Caco-2 (cell line): ENCODE results near the gene BRS3. TPM values are rescaled to one million over a fixed set of nuclear protein-coding genes. Genes with fewer than 3 reads are reported as not detected.

ENCODE experiments used
- BruUV-seq: library from RNA; stranded (reverse); fragments of 400-500 nt; replicated peaks from 2 replicates; lab custom pipeline; 2021; lab: Mats Ljungman, UMichigan
- CTCF ChIA-PET: fragments of 300-600 bp; sonication (Branson Sonifier 250); formaldehyde crosslinking; loops from one replicate; lab custom pipeline; 2022; ENCODE audit warnings: antibody characterized with exemption; lab: Charles Lee
- POLR2A ChIA-PET: fragments of 300-600 bp; sonication (Branson Sonifier 250); formaldehyde crosslinking; loops from one replicate; lab custom pipeline; 2022; ENCODE audit warnings: antibody characterized with exemption; lab: Charles Lee
- DNase-seq, 2 experiments: peaks; one replicate each; pipeline versions ENCODE4 v3.0.0 to v3.0.0-alpha.2; 2020 to 2022
- H3K27me3 ChIP-seq: replicated peaks from 2 replicates; pipeline ENCODE4 v1.6.0; 2011; ENCODE audit warnings: low read length; ENCODE audit not compliant: control insufficient read depth, insufficient read depth
- H3K36me3 ChIP-seq: 2 replicates; pipeline ENCODE4 v1.5.1; 2011; ENCODE audit warnings: low read length; ENCODE audit not compliant: control insufficient read depth, insufficient read depth
- H3K4me1 ChIP-seq: fragments of 250-450 bp; sonication (Bioruptor Pico); 2 replicates; pipeline ENCODE4 v1.5.1; 2020; ENCODE audit warnings: mild to moderate bottlenecking
- H3K4me3 ChIP-seq: 2 replicates; pipeline ENCODE4 v1.5.1; 2011; ENCODE audit warnings: low read depth, mild to moderate bottlenecking, control low read depth, low read length
- H3K9me3 ChIP-seq: fragments of 250-450 bp; sonication (Bioruptor Pico); 2 replicates; pipeline ENCODE4 v1.5.1; 2020; ENCODE audit warnings: mild to moderate bottlenecking, moderate library complexity
- H3K27ac Mint-ChIP-seq: one replicate; pipeline ENCODE4 v1.8.0; 2022; ENCODE audit warnings: mixed read lengths; ENCODE audit not compliant: unreplicated experiment
- H3K27me3 Mint-ChIP-seq: one replicate; pipeline ENCODE4 v1.8.0; 2022; ENCODE audit warnings: mixed read lengths; ENCODE audit not compliant: insufficient read depth, unreplicated experiment
- H3K36me3 Mint-ChIP-seq: one replicate; pipeline ENCODE4 v1.8.0; 2022; ENCODE audit warnings: mild to moderate bottlenecking, mixed read lengths; ENCODE audit not compliant: insufficient read depth, unreplicated experiment
- H3K4me1 Mint-ChIP-seq: one replicate; pipeline ENCODE4 v1.8.0; 2022; ENCODE audit warnings: low read depth, mixed read lengths; ENCODE audit not compliant: unreplicated experiment
- H3K4me3 Mint-ChIP-seq: one replicate; pipeline ENCODE4 v1.8.0; 2022; ENCODE audit warnings: mild to moderate bottlenecking, moderate library complexity, mixed read lengths; ENCODE audit not compliant: unreplicated experiment
- H3K9me3 Mint-ChIP-seq: one replicate; pipeline ENCODE4 v1.8.0; 2022; ENCODE audit warnings: mixed read lengths; ENCODE audit not compliant: unreplicated experiment
- intact Hi-C: fragments of 100-400 bp; cut with micrococcal nuclease; formaldehyde crosslinking; loops from one replicate; pipeline ENCODE4 v1.10.0; 2022; ENCODE audit not compliant: unreplicated experiment
- total RNA-seq: library from RNA; stranded (reverse); gene quantifications from 2 replicates; pipeline ENCODE4 v1.2.3, GENCODE V29; 2022
- TF ChIP-seq, protein P1 (sequence below), 2 experiments: fragments of 200-600 bp in 1 of 2; IDR thresholded peaks; 1 replicate in 1 of 2; 2 replicates in 1 of 2; pipeline versions ENCODE4 v1.5.1 to v1.8.0; 2011 to 2022; ENCODE audit warnings: antibody characterized with exemption in 1 of 2, control low read depth in 1 of 2, inconsistent platforms in 1 of 2, low read depth in 1 of 2, low read length in 1 of 2, mild to moderate bottlenecking in 1 of 2, moderate library complexity in 1 of 2; ENCODE audit not compliant: insufficient read depth in 1 of 2, severe bottlenecking in 1 of 2, unreplicated experiment in 1 of 2

BRS3 gene
- total RNA-seq, 1 experiment from 2014 or later = not detected

DNA sequence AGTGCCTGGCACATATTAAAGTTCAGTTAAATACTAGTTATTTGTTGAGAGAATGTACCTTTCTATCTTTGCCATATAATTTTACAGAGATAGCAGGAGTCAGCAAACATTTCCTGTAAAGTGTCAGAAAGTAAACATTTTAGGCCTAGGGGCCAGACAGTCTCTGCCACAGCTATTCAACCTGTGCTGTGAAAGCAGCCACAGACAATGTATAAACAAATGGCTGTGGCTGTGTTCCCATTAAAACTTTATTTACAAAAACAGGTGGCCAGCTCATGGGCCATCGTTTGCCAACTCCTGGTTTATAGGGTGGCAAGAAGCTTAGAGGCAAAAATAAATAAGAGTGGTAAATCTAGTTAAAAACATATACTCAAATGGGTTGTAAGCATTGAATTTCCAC lies 34.0 kb upstream of the BRS3 start:
- no peaks in the 10 kb centered on the region for H3K27me3 ChIP-seq
- H3K9me3 ChIP-seq = no peaks in the 10 kb centered on the region
- intact Hi-C loops = no loop called here
- no peaks in the 10 kb centered on the region for H3K4me1 ChIP-seq
- BruUV-seq = no TSS peak
- no peak overlapping the region for H3K4me3 Mint-ChIP-seq
- TF ChIP-seq, protein P1, sequence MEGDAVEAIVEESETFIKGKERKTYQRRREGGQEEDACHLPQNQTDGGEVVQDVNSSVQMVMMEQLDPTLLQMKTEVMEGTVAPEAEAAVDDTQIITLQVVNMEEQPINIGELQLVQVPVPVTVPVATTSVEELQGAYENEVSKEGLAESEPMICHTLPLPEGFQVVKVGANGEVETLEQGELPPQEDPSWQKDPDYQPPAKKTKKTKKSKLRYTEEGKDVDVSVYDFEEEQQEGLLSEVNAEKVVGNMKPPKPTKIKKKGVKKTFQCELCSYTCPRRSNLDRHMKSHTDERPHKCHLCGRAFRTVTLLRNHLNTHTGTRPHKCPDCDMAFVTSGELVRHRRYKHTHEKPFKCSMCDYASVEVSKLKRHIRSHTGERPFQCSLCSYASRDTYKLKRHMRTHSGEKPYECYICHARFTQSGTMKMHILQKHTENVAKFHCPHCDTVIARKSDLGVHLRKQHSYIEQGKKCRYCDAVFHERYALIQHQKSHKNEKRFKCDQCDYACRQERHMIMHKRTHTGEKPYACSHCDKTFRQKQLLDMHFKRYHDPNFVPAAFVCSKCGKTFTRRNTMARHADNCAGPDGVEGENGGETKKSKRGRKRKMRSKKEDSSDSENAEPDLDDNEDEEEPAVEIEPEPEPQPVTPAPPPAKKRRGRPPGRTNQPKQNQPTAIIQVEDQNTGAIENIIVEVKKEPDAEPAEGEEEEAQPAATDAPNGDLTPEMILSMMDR (IDR thresholded peaks at IDR 0.05; ENCODE audit: insufficient read depth in 1 of 2, low read depth in 1 of 2, low read length in 1 of 2, severe bottlenecking in 1 of 2, unreplicated experiment in 1 of 2) = no peak
- DNase-seq = no peak
- no peaks in the 10 kb centered on the region for H3K4me1 Mint-ChIP-seq
- ChIA-PET CTCF (no interaction called here), POLR2A (no interaction called here)
- H3K27me3 Mint-ChIP-seq = no peaks in the 10 kb centered on the region
- H3K9me3 Mint-ChIP-seq = no peaks in the 10 kb centered on the region
- H3K27ac Mint-ChIP-seq = no peak overlapping the region
- no peaks in the 10 kb centered on the region for H3K36me3 Mint-ChIP-seq
- no peaks in the 10 kb centered on the region for H3K36me3 ChIP-seq
- no peak overlapping the region for H3K4me3 ChIP-seq

- TF ChIP-seq, protein P1 (IDR thresholded peaks at IDR 0.05; ENCODE audit: insufficient read depth in 1 of 2, low read depth in 1 of 2, low read length in 1 of 2, severe bottlenecking in 1 of 2, unreplicated experiment in 1 of 2) = no peak
- POLR2A ChIA-PET = no interaction called here
- no peaks in the 10 kb centered on the region for H3K9me3 ChIP-seq
- no peak for DNase-seq
- intact Hi-C loops = no loop called here
- Mint-ChIP-seq H3K27me3 (no peaks in the 10 kb centered on the region), H3K4me1 (no peaks in the 10 kb centered on the region), H3K27ac (no peak overlapping the region), H3K36me3 (no peaks in the 10 kb centered on the region), H3K4me3 (no peak overlapping the region), H3K9me3 (no peaks in the 10 kb centered on the region)
- no peaks in the 10 kb centered on the region for H3K36me3 ChIP-seq
- no TSS peak for BruUV-seq
- H3K4me1 ChIP-seq = no peaks in the 10 kb centered on the region
- no peaks in the 10 kb centered on the region for H3K27me3 ChIP-seq
- no peak overlapping the region for H3K4me3 ChIP-seq
- CTCF ChIA-PET = no interaction called here
Observed at GRCh38 chrX:136456133-136456532, 31.6 kb upstream of the BRS3 start.

- H3K4me3 Mint-ChIP-seq = no peak overlapping the region
- intact Hi-C loops = no loop called here
- ChIA-PET CTCF (no interaction called here), POLR2A (no interaction called here)
- TF ChIP-seq, protein P1 (IDR thresholded peaks at IDR 0.05; ENCODE audit: insufficient read depth in 1 of 2, low read depth in 1 of 2, low read length in 1 of 2, severe bottlenecking in 1 of 2, unreplicated experiment in 1 of 2) = no peak
- no peaks in the 10 kb centered on the region for H3K4me1 Mint-ChIP-seq
- no peak overlapping the region for H3K27ac Mint-ChIP-seq
- Histone ChIP-seq H3K27me3 (no peaks in the 10 kb centered on the region), H3K4me1 (no peaks in the 10 kb centered on the region), H3K9me3 (no peaks in the 10 kb centered on the region), H3K36me3 (no peaks in the 10 kb centered on the region), H3K4me3 (no peak overlapping the region)
- no TSS peak for BruUV-seq
- H3K27me3 Mint-ChIP-seq = no peaks in the 10 kb centered on the region
- no peaks in the 10 kb centered on the region for H3K36me3 Mint-ChIP-seq
- no peak for DNase-seq
- H3K9me3 Mint-ChIP-seq = no peaks in the 10 kb centered on the region
Observed at GRCh38 chrX:136457303-136457917, 30.3 kb upstream of the BRS3 start.
